Caco-2 (cell line): ENCODE results near the gene TET2. TPM values are rescaled to one million over a fixed set of nuclear protein-coding genes. Genes with fewer than 3 reads are reported as not detected.

Source experiments
- BruUV-seq: library from RNA; stranded (reverse); fragments of 400-500 nt; replicated peaks from 2 replicates; lab custom pipeline; 2021; lab: Mats Ljungman, UMichigan
- CTCF ChIA-PET: fragments of 300-600 bp; sonication (Branson Sonifier 250); formaldehyde crosslinking; loops from one replicate; lab custom pipeline; 2022; ENCODE audit warnings: antibody characterized with exemption; lab: Charles Lee
- POLR2A ChIA-PET: fragments of 300-600 bp; sonication (Branson Sonifier 250); formaldehyde crosslinking; loops from one replicate; lab custom pipeline; 2022; ENCODE audit warnings: antibody characterized with exemption; lab: Charles Lee
- DNase-seq, 2 experiments: peaks; one replicate each; pipeline versions ENCODE4 v3.0.0 to v3.0.0-alpha.2; 2020 to 2022
- H3K27me3 ChIP-seq: replicated peaks from 2 replicates; pipeline ENCODE4 v1.6.0; 2011; ENCODE audit warnings: low read length; ENCODE audit not compliant: control insufficient read depth, insufficient read depth
- H3K36me3 ChIP-seq: 2 replicates; pipeline ENCODE4 v1.5.1; 2011; ENCODE audit warnings: low read length; ENCODE audit not compliant: control insufficient read depth, insufficient read depth
- H3K4me1 ChIP-seq: fragments of 250-450 bp; sonication (Bioruptor Pico); 2 replicates; pipeline ENCODE4 v1.5.1; 2020; ENCODE audit warnings: mild to moderate bottlenecking
- H3K4me3 ChIP-seq: 2 replicates; pipeline ENCODE4 v1.5.1; 2011; ENCODE audit warnings: low read depth, mild to moderate bottlenecking, control low read depth, low read length
- H3K9me3 ChIP-seq: fragments of 250-450 bp; sonication (Bioruptor Pico); 2 replicates; pipeline ENCODE4 v1.5.1; 2020; ENCODE audit warnings: mild to moderate bottlenecking, moderate library complexity
- H3K27ac Mint-ChIP-seq: one replicate; pipeline ENCODE4 v1.8.0; 2022; ENCODE audit warnings: mixed read lengths; ENCODE audit not compliant: unreplicated experiment
- H3K27me3 Mint-ChIP-seq: one replicate; pipeline ENCODE4 v1.8.0; 2022; ENCODE audit warnings: mixed read lengths; ENCODE audit not compliant: insufficient read depth, unreplicated experiment
- H3K36me3 Mint-ChIP-seq: one replicate; pipeline ENCODE4 v1.8.0; 2022; ENCODE audit warnings: mild to moderate bottlenecking, mixed read lengths; ENCODE audit not compliant: insufficient read depth, unreplicated experiment
- H3K4me1 Mint-ChIP-seq: one replicate; pipeline ENCODE4 v1.8.0; 2022; ENCODE audit warnings: low read depth, mixed read lengths; ENCODE audit not compliant: unreplicated experiment
- H3K4me3 Mint-ChIP-seq: one replicate; pipeline ENCODE4 v1.8.0; 2022; ENCODE audit warnings: mild to moderate bottlenecking, moderate library complexity, mixed read lengths; ENCODE audit not compliant: unreplicated experiment
- H3K9me3 Mint-ChIP-seq: one replicate; pipeline ENCODE4 v1.8.0; 2022; ENCODE audit warnings: mixed read lengths; ENCODE audit not compliant: unreplicated experiment
- CTCF ChIP-seq, 2 experiments: fragments of 200-600 bp in 1 of 2; IDR thresholded peaks; 1 replicate in 1 of 2; 2 replicates in 1 of 2; pipeline versions ENCODE4 v1.5.1 to v1.8.0; 2011 to 2022; ENCODE audit warnings: antibody characterized with exemption in 1 of 2, control low read depth in 1 of 2, inconsistent platforms in 1 of 2, low read depth in 1 of 2, low read length in 1 of 2, mild to moderate bottlenecking in 1 of 2, moderate library complexity in 1 of 2; ENCODE audit not compliant: insufficient read depth in 1 of 2, severe bottlenecking in 1 of 2, unreplicated experiment in 1 of 2
- intact Hi-C: fragments of 100-400 bp; cut with micrococcal nuclease; formaldehyde crosslinking; loops from one replicate; pipeline ENCODE4 v1.10.0; 2022; ENCODE audit not compliant: unreplicated experiment
- total RNA-seq: library from RNA; stranded (reverse); gene quantifications from 2 replicates; pipeline ENCODE4 v1.2.3, GENCODE V29; 2022

TET2 gene
- total RNA-seq, 1 experiment from 2014 or later: 14.8 TPM

GRCh38 chr4:105193536-105193935 lies 46.9 kb downstream of the TET2 start:
- no peak for TF ChIP-seq CTCF (IDR thresholded peaks at IDR 0.05; ENCODE audit: insufficient read depth in 1 of 2, low read depth in 1 of 2, low read length in 1 of 2, severe bottlenecking in 1 of 2, unreplicated experiment in 1 of 2)
- Histone ChIP-seq H3K4me3 (no peak overlapping the region), H3K9me3 (no peaks in the 10 kb centered on the region), H3K27me3 (no peaks in the 10 kb centered on the region), H3K4me1 (peaks cover 12% of the 10 kb centered on the region), H3K36me3 (no peaks in the 10 kb centered on the region)
- no TSS peak for BruUV-seq
- intact Hi-C loops: loop anchor here (1.0 kb wide), 1 partner anchor 47 kb away; the partner anchor contains the start of gene TET2
- Mint-ChIP-seq H3K4me1 (peaks cover 11% of the 10 kb centered on the region), H3K36me3 (no peaks in the 10 kb centered on the region), H3K9me3 (no peaks in the 10 kb centered on the region), H3K4me3 (no peak overlapping the region), H3K27me3 (no peaks in the 10 kb centered on the region), H3K27ac (no peak overlapping the region)
- POLR2A ChIA-PET: no interaction called here
- CTCF ChIA-PET: no interaction called here
- no peak for DNase-seq

GRCh38 chr4:105194328-105195231 lies 47.9 kb downstream of the TET2 start:
- H3K4me3 Mint-ChIP-seq: no peak overlapping the region
- H3K27me3 ChIP-seq: no peaks in the 10 kb centered on the region
- H3K9me3 ChIP-seq: no peaks in the 10 kb centered on the region
- H3K36me3 Mint-ChIP-seq: no peaks in the 10 kb centered on the region
- no TSS peak for BruUV-seq
- H3K36me3 ChIP-seq: no peaks in the 10 kb centered on the region
- no peak for TF ChIP-seq CTCF (IDR thresholded peaks at IDR 0.05; ENCODE audit: insufficient read depth in 1 of 2, low read depth in 1 of 2, low read length in 1 of 2, severe bottlenecking in 1 of 2, unreplicated experiment in 1 of 2)
- no peak overlapping the region for H3K4me3 ChIP-seq
- H3K4me1 ChIP-seq: peaks cover 12% of the 10 kb centered on the region
- CTCF ChIA-PET: no interaction called here
- no peaks in the 10 kb centered on the region for H3K27me3 Mint-ChIP-seq
- H3K4me1 Mint-ChIP-seq: peaks cover 11% of the 10 kb centered on the region
- H3K27ac Mint-ChIP-seq: no peak overlapping the region
- POLR2A ChIA-PET: no interaction called here
- intact Hi-C loops: no loop called here
- DNase-seq: no peak
- H3K9me3 Mint-ChIP-seq: no peaks in the 10 kb centered on the region

GRCh38 chr4:105196523-105197145 lies 50.0 kb downstream of the TET2 start:
- H3K4me1 ChIP-seq: peaks cover 12% of the 10 kb centered on the region
- no peaks in the 10 kb centered on the region for H3K36me3 ChIP-seq
- no peaks in the 10 kb centered on the region for H3K9me3 ChIP-seq
- H3K4me1 Mint-ChIP-seq: peaks cover 11% of the 10 kb centered on the region
- no peaks in the 10 kb centered on the region for H3K36me3 Mint-ChIP-seq
- no peak overlapping the region for H3K4me3 ChIP-seq
- peak in 1 of 2 experiments; percentile 23 for TF ChIP-seq CTCF (IDR thresholded peaks at IDR 0.05; ENCODE audit: insufficient read depth in 1 of 2, low read depth in 1 of 2, low read length in 1 of 2, severe bottlenecking in 1 of 2, unreplicated experiment in 1 of 2)
- H3K9me3 Mint-ChIP-seq: no peaks in the 10 kb centered on the region
- no peaks in the 10 kb centered on the region for H3K27me3 ChIP-seq
- no peak overlapping the region for H3K27ac Mint-ChIP-seq
- no TSS peak for BruUV-seq
- ChIA-PET POLR2A (no interaction called here), CTCF (no interaction called here)
- no peak overlapping the region for H3K4me3 Mint-ChIP-seq
- DNase-seq: no peak
- intact Hi-C loops: no loop called here
- no peaks in the 10 kb centered on the region for H3K27me3 Mint-ChIP-seq
